ENCODE data around the gene SAMD13. TPM values are rescaled to one million over a fixed set of nuclear protein-coding genes. Genes with fewer than 3 reads are reported as not detected.

The SAMD13 gene
- total RNA-seq, 3 donors from 2014 or later: 6.8 to 35.9 (median 21.0) TPM

- no peaks in the 10 kb centered on the region for H3K36me3 ChIP-seq (ENCODE audit: low read depth)
- intact Hi-C loops (cut with DNase I, micrococcal nuclease): no loop called here
- DNase-seq (no peak), ATAC-seq (peak; percentile 21)
- TF ChIP-seq CTCF (IDR thresholded peaks at IDR 0.05): no peak
- H3K4me1 ChIP-seq (ENCODE audit: low read depth): no peaks in the 10 kb centered on the region
- no peak overlapping the region for H3K4me3 ChIP-seq
- no peaks in the 10 kb centered on the region for H3K9me3 ChIP-seq
Observed at GRCh38 chr1:84387480-84388163, 86.1 kb downstream of the SAMD13 start.

- ATAC-seq (peak; percentile 46), DNase-seq (no peak)
- Histone ChIP-seq H3K36me3 (ENCODE audit: low read depth) (no peaks in the 10 kb centered on the region), H3K4me3 (no peak overlapping the region), H3K4me1 (ENCODE audit: low read depth) (no peaks in the 10 kb centered on the region), H3K9me3 (no peaks in the 10 kb centered on the region)
- TF ChIP-seq CTCF (IDR thresholded peaks at IDR 0.05): no peak
- intact Hi-C loops (cut with DNase I, micrococcal nuclease): no loop called here
Observed at GRCh38 chr1:84390226-84390625, 88.7 kb downstream of the SAMD13 start.

GRCh38 chr1:84398175-84399155 lies 97.0 kb downstream of the SAMD13 start, which contains the start of gene DNASE2B:
DNASE2B (plus strand) TSS chr1:84398484; CDS start chr1:84398565, 81 bp downstream.
- H3K4me3 ChIP-seq: no peak within 1 kb of the TSS
- no peaks in the 10 kb centered on the region for H3K9me3 ChIP-seq
- no peaks in the 10 kb centered on the region for H3K36me3 ChIP-seq (ENCODE audit: low read depth)
- no peaks in the 10 kb centered on the region for H3K4me1 ChIP-seq (ENCODE audit: low read depth)
- no peak for DNase-seq
- intact Hi-C loops (cut with DNase I, micrococcal nuclease): no loop called here
- no peak for ATAC-seq
- no peak for TF ChIP-seq CTCF (IDR thresholded peaks at IDR 0.05)

Other genes with a start within 250 kb of the SAMD13 start
- 100 to 1,000 TPM in 1 of 3 donors, 10 to 100 TPM in 2; 91.0 to 155 (median 99.3) TPM for gene PRKACB, start 157.4 kb upstream of the SAMD13 start, total RNA-seq
- gene DNASE2B, start 96.8 kb downstream of the SAMD13 start, total RNA-seq: 1 to 10 TPM in 1 of 3 donors, under 1 TPM in 1, not detected in 1; 0.87 to 1.0 TPM
- gene RPF1, start 177.6 kb downstream of the SAMD13 start, total RNA-seq: 10 to 100 TPM; 24.3 to 28.8 (median 25.8) TPM
- 1 to 10 TPM; 2.0 to 3.8 (median 3.5) TPM for gene SPATA1, start 204.7 kb downstream of the SAMD13 start, total RNA-seq
- 100 to 1,000 TPM in 2 of 3 donors, 10 to 100 TPM in 1; 75.6 to 158 (median 144) TPM for gene GNG5, start 204.9 kb downstream of the SAMD13 start, total RNA-seq

Data from mucosa of descending colon (tissue), 3 donors.